Measurements from ENCODE around the gene ASPHD1. TPM values are rescaled to one million over a fixed set of nuclear protein-coding genes. Genes with fewer than 3 reads are reported as not detected.

The ASPHD1 gene, protein sequence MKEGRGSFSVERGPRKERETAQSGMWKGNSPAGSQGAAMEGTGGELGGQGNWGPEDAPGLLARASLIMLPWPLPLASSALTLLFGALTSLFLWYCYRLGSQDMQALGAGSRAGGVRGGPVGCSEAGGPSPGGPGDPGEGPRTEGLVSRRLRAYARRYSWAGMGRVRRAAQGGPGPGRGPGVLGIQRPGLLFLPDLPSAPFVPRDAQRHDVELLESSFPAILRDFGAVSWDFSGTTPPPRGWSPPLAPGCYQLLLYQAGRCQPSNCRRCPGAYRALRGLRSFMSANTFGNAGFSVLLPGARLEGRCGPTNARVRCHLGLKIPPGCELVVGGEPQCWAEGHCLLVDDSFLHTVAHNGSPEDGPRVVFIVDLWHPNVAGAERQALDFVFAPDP
- polyA plus RNA-seq = 0.71 to 1.8 TPM (median 0.88 TPM) in 3 replicates
- not detected for polyA plus RNA-seq (2011; ENCODE audit: low read depth)
- 0.68 and 3.2 TPM in 2 replicates for polyA plus RNA-seq (2011; cell fraction: cytosol; rRNA removed)
- polyA plus RNA-seq (2011; cell fraction: nucleus; rRNA removed) = 1.7 and 4.6 TPM in 2 replicates
- 0.73 and 3.6 TPM in 2 replicates for polyA plus RNA-seq (2012; ENCODE audit: low replicate concordance)
- polyA minus RNA-seq = 0.16 to 2.9 TPM (median 0.26 TPM) in 3 replicates
- polyA minus RNA-seq (2011; cell fraction: cytosol; rRNA and poly(A)+ RNA removed) = 3.6 TPM
- polyA minus RNA-seq (2011; cell fraction: nucleus; rRNA and poly(A)+ RNA removed) = 0.95 and 1.6 TPM in 2 replicates

DNA sequence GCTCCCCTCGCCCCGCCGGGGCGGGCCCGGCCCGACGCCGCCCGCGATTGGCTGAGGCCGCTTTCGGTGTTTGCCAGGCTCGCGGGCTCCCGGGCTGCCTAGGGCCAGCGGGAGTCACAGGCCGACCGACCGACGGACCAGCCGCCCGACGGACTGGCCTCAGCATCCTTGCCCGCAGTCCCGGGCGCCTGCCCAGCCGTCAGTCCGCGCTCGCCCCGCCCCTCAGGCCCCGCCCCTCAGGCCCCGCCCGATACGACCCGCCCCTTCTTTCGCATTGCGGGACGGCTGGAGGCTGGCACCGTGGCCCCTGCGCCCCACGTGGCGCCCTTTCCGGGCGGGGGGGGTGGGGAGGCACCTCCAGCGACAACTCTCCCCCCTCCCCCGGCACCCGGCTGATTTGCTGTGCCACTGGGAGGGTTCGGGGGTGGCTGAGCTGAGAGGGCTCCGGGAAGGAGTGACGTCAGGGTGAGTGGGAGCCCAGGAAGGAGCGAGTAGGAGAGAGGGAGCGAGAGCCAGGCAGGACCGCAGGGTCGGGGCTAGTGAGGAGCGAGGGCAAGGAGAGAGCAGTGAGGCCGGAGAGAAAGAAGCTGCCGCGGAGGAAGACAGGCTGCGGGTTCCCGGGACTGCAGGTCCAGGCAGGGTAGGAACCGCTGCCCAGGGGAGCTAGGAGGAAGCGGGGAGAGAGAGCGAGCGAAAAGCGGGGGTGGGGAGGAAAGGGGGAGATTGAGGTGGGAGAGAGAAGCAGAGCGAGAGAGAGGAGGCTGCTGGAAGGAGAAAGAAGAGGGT is at the start of gene ASPHD1:
Gene ASPHD1, plus strand, starts transcription at position 387 of the 786 bp plus-strand sequence. CDS start 484 bp downstream, outside the sequence.
- DNase-seq (ENCODE audit: low read depth, low spot score) (no peak), FAIRE-seq (no peak)
- H3K27me3 ChIP-seq (ENCODE audit: control insufficient read depth, extremely low read depth, insufficient read depth, low read length) = peaks cover 16% of the 10 kb centered on the region
- dilution Hi-C loops (cut with MboI; ENCODE audit: extremely low pct_ligation_motif_present, low sequenced_read_pairs) = no loop called here
- H3K4me2 ChIP-seq (ENCODE audit: control insufficient read depth, extremely low read depth, insufficient read depth, low read depth, low read length) = peak within 1 kb of the TSS; percentile 84
- no peak within 1 kb of the TSS for H3K27ac ChIP-seq (ENCODE audit: control insufficient read depth, insufficient read depth, low read length)
- peak within 1 kb of the TSS; percentile 88 for H2AFZ ChIP-seq (ENCODE audit: control insufficient read depth, low read length)
- no peaks in the 10 kb centered on the region for H3K9me3 ChIP-seq (ENCODE audit: control insufficient read depth, low read depth, low read length)
- H3K36me3 ChIP-seq (ENCODE audit: control insufficient read depth in 2 of 2, extremely low read depth in 1 of 2, insufficient read depth in 2 of 2, low read length in 2 of 2) = no peaks in the 10 kb centered on the region
- no peaks in the 10 kb centered on the region for H3K79me2 ChIP-seq (ENCODE audit: control insufficient read depth, insufficient read depth, low read length)
- TF ChIP-seq EZH2 (IDR thresholded peaks at IDR 0.05; ENCODE audit: low read length) = no peak
- TF ChIP-seq, protein P1, sequence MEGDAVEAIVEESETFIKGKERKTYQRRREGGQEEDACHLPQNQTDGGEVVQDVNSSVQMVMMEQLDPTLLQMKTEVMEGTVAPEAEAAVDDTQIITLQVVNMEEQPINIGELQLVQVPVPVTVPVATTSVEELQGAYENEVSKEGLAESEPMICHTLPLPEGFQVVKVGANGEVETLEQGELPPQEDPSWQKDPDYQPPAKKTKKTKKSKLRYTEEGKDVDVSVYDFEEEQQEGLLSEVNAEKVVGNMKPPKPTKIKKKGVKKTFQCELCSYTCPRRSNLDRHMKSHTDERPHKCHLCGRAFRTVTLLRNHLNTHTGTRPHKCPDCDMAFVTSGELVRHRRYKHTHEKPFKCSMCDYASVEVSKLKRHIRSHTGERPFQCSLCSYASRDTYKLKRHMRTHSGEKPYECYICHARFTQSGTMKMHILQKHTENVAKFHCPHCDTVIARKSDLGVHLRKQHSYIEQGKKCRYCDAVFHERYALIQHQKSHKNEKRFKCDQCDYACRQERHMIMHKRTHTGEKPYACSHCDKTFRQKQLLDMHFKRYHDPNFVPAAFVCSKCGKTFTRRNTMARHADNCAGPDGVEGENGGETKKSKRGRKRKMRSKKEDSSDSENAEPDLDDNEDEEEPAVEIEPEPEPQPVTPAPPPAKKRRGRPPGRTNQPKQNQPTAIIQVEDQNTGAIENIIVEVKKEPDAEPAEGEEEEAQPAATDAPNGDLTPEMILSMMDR (optimal IDR thresholded peaks at IDR 0.05 in 1 of 3, IDR thresholded peaks at IDR 0.05 in 1 of 3, conservative IDR thresholded peaks at IDR 0.05 in 1 of 3; ENCODE audit: extremely low read depth in 1 of 3, insufficient read depth in 2 of 3, low read length in 3 of 3) = no peak
- H3K9ac ChIP-seq (ENCODE audit: control insufficient read depth, extremely low read depth, insufficient read depth, low read length) = peak within 1 kb of the TSS; percentile 58
- H3K9me1 ChIP-seq (ENCODE audit: control insufficient read depth, extremely low read depth, insufficient read depth, low read length) = no peaks in the 10 kb centered on the region
- H3K4me3 ChIP-seq (ENCODE audit: control insufficient read depth in 2 of 3, extremely low read depth in 1 of 3, insufficient read depth in 2 of 3, low read depth in 1 of 3, low read length in 3 of 3) = peak within 1 kb of the TSS; percentile 60 to 67 (median 66)
- H4K20me1 ChIP-seq (ENCODE audit: control insufficient read depth, extremely low read depth, insufficient read depth, low read length) = no peaks in the 10 kb centered on the region
- peaks cover 10% of the 10 kb centered on the region for H3K4me1 ChIP-seq (ENCODE audit: control insufficient read depth, extremely low read depth, insufficient read depth, low read length)

DNA sequence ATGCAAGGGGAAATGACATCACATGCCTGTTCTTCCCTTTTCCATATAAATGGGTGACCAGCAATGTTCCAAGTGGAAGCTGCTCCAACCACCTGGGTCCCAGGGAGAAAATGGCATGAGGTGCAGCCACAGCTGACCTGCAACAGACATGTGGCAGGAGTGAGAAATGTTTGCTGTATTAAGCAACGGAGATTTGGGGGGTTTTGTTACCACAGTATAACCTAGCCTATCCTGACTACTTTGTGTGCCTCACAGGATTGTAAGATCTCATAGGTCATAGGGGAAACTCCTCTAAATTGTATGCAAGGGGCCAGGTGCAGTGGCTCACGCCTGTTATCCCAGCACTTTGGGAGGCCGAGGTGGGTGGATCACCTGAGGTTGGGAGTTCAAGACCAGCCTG is 49.3 kb upstream of the ASPHD1 start:
- TF ChIP-seq, protein P1 (optimal IDR thresholded peaks at IDR 0.05 in 1 of 3, IDR thresholded peaks at IDR 0.05 in 1 of 3, conservative IDR thresholded peaks at IDR 0.05 in 1 of 3; ENCODE audit: extremely low read depth in 1 of 3, insufficient read depth in 2 of 3, low read length in 3 of 3) = no peak
- no peak for TF ChIP-seq EZH2 (IDR thresholded peaks at IDR 0.05; ENCODE audit: low read length)
- H4K20me1 ChIP-seq (ENCODE audit: control insufficient read depth, extremely low read depth, insufficient read depth, low read length) = no peaks in the 10 kb centered on the region
- H3K27ac ChIP-seq (ENCODE audit: control insufficient read depth, insufficient read depth, low read length) = no peak overlapping the region
- H2AFZ ChIP-seq (ENCODE audit: control insufficient read depth, low read length) = no peak overlapping the region
- H3K79me2 ChIP-seq (ENCODE audit: control insufficient read depth, insufficient read depth, low read length) = no peaks in the 10 kb centered on the region
- no peaks in the 10 kb centered on the region for H3K9me3 ChIP-seq (ENCODE audit: control insufficient read depth, low read depth, low read length)
- H3K36me3 ChIP-seq (ENCODE audit: control insufficient read depth in 2 of 2, extremely low read depth in 1 of 2, insufficient read depth in 2 of 2, low read length in 2 of 2) = peaks cover 12 to 15% of the 10 kb centered on the region in 2 experiments
- H3K4me2 ChIP-seq (ENCODE audit: control insufficient read depth, extremely low read depth, insufficient read depth, low read depth, low read length) = no peak overlapping the region
- no peak overlapping the region for H3K9ac ChIP-seq (ENCODE audit: control insufficient read depth, extremely low read depth, insufficient read depth, low read length)
- no peaks in the 10 kb centered on the region for H3K9me1 ChIP-seq (ENCODE audit: control insufficient read depth, extremely low read depth, insufficient read depth, low read length)
- FAIRE-seq = no peak
- no peaks in the 10 kb centered on the region for H3K27me3 ChIP-seq (ENCODE audit: control insufficient read depth, extremely low read depth, insufficient read depth, low read length)
- DNase-seq (ENCODE audit: low read depth, low spot score) = no peak
- H3K4me1 ChIP-seq (ENCODE audit: control insufficient read depth, extremely low read depth, insufficient read depth, low read length) = no peaks in the 10 kb centered on the region
- dilution Hi-C loops (cut with MboI; ENCODE audit: extremely low pct_ligation_motif_present, low sequenced_read_pairs) = no loop called here
- no peak overlapping the region for H3K4me3 ChIP-seq (ENCODE audit: control insufficient read depth in 2 of 3, extremely low read depth in 1 of 3, insufficient read depth in 2 of 3, low read depth in 1 of 3, low read length in 3 of 3)

Measured in keratinocyte (primary cell).